ENCODE data around the gene LRRC52. TPM values are rescaled to one million over a fixed set of nuclear protein-coding genes. Genes with fewer than 3 reads are reported as not detected.
"Not testable (repeated sequence)": the region's sequence is repeated elsewhere in the genome, so short reads cannot be mapped to it uniquely, and the experiment has no call there.

Gene LRRC52
- total RNA-seq, 1 experiment from 2014 or later = not detected

DNA sequence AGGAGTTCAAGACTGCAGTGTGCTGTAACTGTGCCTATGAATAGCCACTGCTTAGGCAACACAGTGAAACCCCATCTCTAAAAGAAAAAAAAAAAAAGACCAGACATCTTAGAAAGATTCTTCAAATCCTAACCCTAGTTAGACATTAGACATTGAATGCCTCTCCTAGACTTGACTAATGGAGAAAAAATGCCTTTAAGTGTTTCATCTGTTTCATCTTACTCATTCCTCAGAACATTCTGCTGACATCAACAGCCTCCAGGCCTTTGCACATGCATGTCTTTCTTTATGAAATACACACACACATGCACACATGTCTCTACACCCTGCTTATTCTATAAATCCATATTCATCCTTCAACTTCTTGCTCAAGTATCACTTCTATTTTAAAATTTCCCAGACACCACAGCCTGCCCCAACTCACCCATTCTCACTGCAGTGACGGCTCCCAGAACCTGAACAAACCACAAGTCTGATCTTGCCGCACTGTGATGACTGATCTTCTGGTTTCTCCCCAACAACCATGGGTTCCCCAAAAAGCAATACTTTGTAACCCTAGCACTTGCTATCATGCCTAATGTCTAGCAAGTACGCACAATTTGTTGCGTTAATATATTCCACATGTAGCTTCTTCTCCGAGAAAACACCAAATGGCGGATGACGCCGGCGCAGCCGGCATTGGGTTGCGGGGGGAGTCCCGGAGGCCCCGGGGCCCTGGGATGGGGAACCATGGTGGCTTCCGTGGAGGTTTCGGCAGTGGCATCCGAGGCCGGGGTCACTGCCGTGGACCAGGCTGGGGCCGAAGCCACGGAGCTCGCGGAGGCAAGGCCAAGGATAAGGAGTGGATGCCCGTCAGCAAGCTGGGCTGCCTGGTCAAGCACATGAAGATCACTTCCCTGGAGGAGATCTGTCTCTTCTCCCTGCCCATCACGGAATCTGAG lies 37.4 kb downstream of the LRRC52 start:
- peak; percentile 22 for DNase-seq (ENCODE audit: unreplicated experiment)
- CTCF ChIA-PET = interaction anchor here (0.6 to 1.5 kb wide), 4 partner anchors 11 to 214 kb away, joined by 3 to 5 read pairs (median 4); no protein-coding TSS in a partner anchor

DNA sequence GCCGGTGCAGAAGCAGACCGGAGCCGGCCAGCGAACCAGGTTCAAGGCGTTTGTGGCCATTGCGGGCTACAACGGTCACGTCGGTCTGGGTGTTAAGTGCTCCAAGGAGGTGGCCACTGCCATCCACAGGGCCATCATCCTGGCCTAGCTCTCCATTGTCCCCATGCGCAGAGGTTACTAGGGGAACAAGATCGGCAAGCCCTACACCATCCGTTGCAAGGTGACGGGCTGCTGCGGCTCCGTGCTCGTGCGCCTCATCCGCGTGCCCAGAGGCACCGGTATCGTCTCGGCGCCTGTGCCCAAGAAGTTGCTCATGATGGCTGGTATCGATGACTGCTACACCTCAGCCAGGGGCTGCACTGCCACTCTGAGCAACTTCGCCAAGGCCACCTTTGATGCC lies 38.1 kb downstream of the LRRC52 start:
- no peak for TF ChIP-seq CTCF (IDR thresholded peaks at IDR 0.05; ENCODE audit: unreplicated experiment)
- H3K9me3 Mint-ChIP-seq (ENCODE audit: unreplicated experiment) = no peaks in the 10 kb centered on the region
- DNase-seq (ENCODE audit: unreplicated experiment) = no peak
- peaks cover 19% of the 10 kb centered on the region for H3K27me3 Mint-ChIP-seq (ENCODE audit: insufficient read depth, unreplicated experiment)
- H3K27ac Mint-ChIP-seq (ENCODE audit: low read depth, unreplicated experiment) = no peak overlapping the region
- ChIA-PET POLR2A (no interaction called here), CTCF (interaction anchor here (0.9 to 1.5 kb wide), 3 partner anchors 10 to 214 kb away, joined by 3 to 5 read pairs (median 4); no protein-coding TSS in a partner anchor)
- no peak overlapping the region for H3K4me3 Mint-ChIP-seq (ENCODE audit: unreplicated experiment)
- peaks cover 6% of the 10 kb centered on the region for H3K4me1 Mint-ChIP-seq (ENCODE audit: insufficient read depth, unreplicated experiment)
- no peaks in the 10 kb centered on the region for H3K36me3 Mint-ChIP-seq (ENCODE audit: insufficient read depth, unreplicated experiment)
- intact Hi-C loops (cut with micrococcal nuclease) = no loop called here
- BruUV-seq (replicated peaks) = no TSS peak

More for the DNA sequence above, 37.4 kb downstream of the LRRC52 start:
- H3K9me3 Mint-ChIP-seq (ENCODE audit: unreplicated experiment) = no peaks in the 10 kb centered on the region
- POLR2A ChIA-PET = no interaction called here
- H3K36me3 Mint-ChIP-seq (ENCODE audit: insufficient read depth, unreplicated experiment) = no peaks in the 10 kb centered on the region
- H3K4me1 Mint-ChIP-seq (ENCODE audit: insufficient read depth, unreplicated experiment) = peaks cover 6% of the 10 kb centered on the region
- intact Hi-C loops (cut with micrococcal nuclease) = no loop called here
- no TSS peak for BruUV-seq (replicated peaks)
- TF ChIP-seq CTCF (IDR thresholded peaks at IDR 0.05; ENCODE audit: unreplicated experiment) = no peak
- H3K27me3 Mint-ChIP-seq (ENCODE audit: insufficient read depth, unreplicated experiment) = peaks cover 12% of the 10 kb centered on the region
- no peak overlapping the region for H3K4me3 Mint-ChIP-seq (ENCODE audit: unreplicated experiment)
- no peak overlapping the region for H3K27ac Mint-ChIP-seq (ENCODE audit: low read depth, unreplicated experiment)

DNA sequence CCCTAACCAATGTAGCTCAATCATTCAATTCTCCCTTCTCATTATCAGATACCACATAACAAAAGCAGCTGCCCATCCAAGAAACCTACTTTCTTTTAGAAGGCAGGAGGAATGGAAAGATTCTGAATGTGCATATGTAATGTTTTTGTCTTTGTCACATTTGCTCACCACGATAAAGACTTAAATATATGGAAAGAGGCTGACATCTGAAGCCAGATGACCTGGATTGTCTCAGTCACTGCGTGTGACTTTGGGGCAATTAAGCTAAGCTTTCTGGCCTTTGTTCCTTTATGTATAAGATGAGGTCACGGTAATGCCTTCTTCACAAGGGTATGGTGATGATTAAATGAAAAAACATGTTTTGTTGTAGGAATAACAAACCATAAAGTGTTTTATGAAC lies 42.6 kb downstream of the LRRC52 start:
- POLR2A ChIA-PET = interaction anchor here (0.7 kb wide), 1 partner anchor 446 kb away, joined by 3 read pairs; no protein-coding TSS in a partner anchor
- Mint-ChIP-seq H3K4me1 (ENCODE audit: insufficient read depth, unreplicated experiment) (peaks cover under 1% of the 10 kb centered on the region), H3K27ac (ENCODE audit: low read depth, unreplicated experiment) (no peak overlapping the region), H3K27me3 (ENCODE audit: insufficient read depth, unreplicated experiment) (peaks cover 59% of the 10 kb centered on the region), H3K4me3 (ENCODE audit: unreplicated experiment) (no peak overlapping the region), H3K36me3 (ENCODE audit: insufficient read depth, unreplicated experiment) (no peaks in the 10 kb centered on the region), H3K9me3 (ENCODE audit: unreplicated experiment) (no peaks in the 10 kb centered on the region)
- CTCF ChIA-PET = interaction anchor here (0.5 to 21.2 kb wide), 10 partner anchors 11 to 846 kb away, joined by 3 to 557 read pairs (median 11); no protein-coding TSS in a partner anchor
- BruUV-seq (replicated peaks) = no TSS peak
- DNase-seq (ENCODE audit: unreplicated experiment) = no peak
- intact Hi-C loops (cut with micrococcal nuclease) = no loop called here
- no peak for TF ChIP-seq CTCF (IDR thresholded peaks at IDR 0.05; ENCODE audit: unreplicated experiment)

GRCh38 chr1:165591391-165591790 lies 47.6 kb downstream of the LRRC52 start:
- H3K36me3 Mint-ChIP-seq (ENCODE audit: insufficient read depth, unreplicated experiment); POLR2A ChIA-PET; BruUV-seq (replicated peaks); H3K9me3 Mint-ChIP-seq (ENCODE audit: unreplicated experiment); intact Hi-C loops (cut with micrococcal nuclease); H3K4me3 Mint-ChIP-seq (ENCODE audit: unreplicated experiment); DNase-seq (ENCODE audit: unreplicated experiment); H3K27ac Mint-ChIP-seq (ENCODE audit: low read depth, unreplicated experiment); H3K4me1 Mint-ChIP-seq (ENCODE audit: insufficient read depth, unreplicated experiment): not testable (repeated sequence)
- CTCF ChIA-PET = interaction anchor here (0.6 to 21.2 kb wide), 36 partner anchors 8 to 478 kb away, joined by 3 to 557 read pairs (median 5); no protein-coding TSS in a partner anchor
- H3K27me3 Mint-ChIP-seq (ENCODE audit: insufficient read depth, unreplicated experiment) = peaks cover 82% of the 10 kb centered on the region

Measured in MCF 10A (cell line).